ENCODE measurements around the gene HSD17B12.

Gene HSD17B12

GRCh38 chr11:43797337-43797736, 116.8 kb downstream of the HSD17B12 start:
- no peaks in the 10 kb centered on the region for H3K27me3 ChIP-seq (ENCODE audit: control insufficient read depth, insufficient read depth, low read length)
- H3K4me1 ChIP-seq (ENCODE audit: control insufficient read depth, insufficient read depth, low read length), result no peaks in the 10 kb centered on the region
- no peak overlapping the region for H3K4me3 ChIP-seq (ENCODE audit: low read depth, low read length)
- H3K27ac ChIP-seq (ENCODE audit: low read depth, low read length), result no peak overlapping the region
- H3K36me3 ChIP-seq (ENCODE audit: control insufficient read depth, insufficient read depth, low read length), result peaks cover 23% of the 10 kb centered on the region
- H3K9ac ChIP-seq (ENCODE audit: low read depth, low read length), result no peak overlapping the region
- H3K9me3 ChIP-seq (ENCODE audit: control insufficient read depth, insufficient read depth, low read length), result no peaks in the 10 kb centered on the region

DNA sequence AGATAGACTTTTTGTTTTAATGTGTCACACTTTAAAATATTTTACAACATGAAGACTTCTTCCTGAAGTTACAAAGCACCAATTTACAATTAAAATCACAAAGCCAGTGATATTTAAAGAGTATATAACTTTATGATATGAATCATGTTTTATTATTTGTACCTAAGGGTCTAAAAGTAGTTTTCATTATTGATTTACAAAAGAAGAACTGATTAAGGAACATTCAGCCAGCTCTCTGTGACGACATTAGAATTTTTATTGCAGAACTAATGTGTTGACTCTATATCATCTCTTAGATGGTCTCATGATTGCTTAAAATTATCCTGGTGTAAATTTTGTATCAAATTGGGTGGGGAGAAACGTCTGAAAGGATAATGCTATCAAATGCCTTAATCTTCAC, 117.3 kb downstream of the HSD17B12 start:
- H3K9me3 ChIP-seq (ENCODE audit: control insufficient read depth, insufficient read depth, low read length), result no peaks in the 10 kb centered on the region
- no peak overlapping the region for H3K9ac ChIP-seq (ENCODE audit: low read depth, low read length)
- H3K4me1 ChIP-seq (ENCODE audit: control insufficient read depth, insufficient read depth, low read length), result no peaks in the 10 kb centered on the region
- no peaks in the 10 kb centered on the region for H3K27me3 ChIP-seq (ENCODE audit: control insufficient read depth, insufficient read depth, low read length)
- H3K27ac ChIP-seq (ENCODE audit: low read depth, low read length), result no peak overlapping the region
- H3K4me3 ChIP-seq (ENCODE audit: low read depth, low read length), result no peak overlapping the region
- H3K36me3 ChIP-seq (ENCODE audit: control insufficient read depth, insufficient read depth, low read length), result peaks cover 23% of the 10 kb centered on the region

- peaks cover 37% of the 10 kb centered on the region for H3K36me3 ChIP-seq (ENCODE audit: control insufficient read depth, insufficient read depth, low read length)
These were observed 122.0 kb downstream of the HSD17B12 start for GRCh38 chr11:43802509-43802908.

DNA sequence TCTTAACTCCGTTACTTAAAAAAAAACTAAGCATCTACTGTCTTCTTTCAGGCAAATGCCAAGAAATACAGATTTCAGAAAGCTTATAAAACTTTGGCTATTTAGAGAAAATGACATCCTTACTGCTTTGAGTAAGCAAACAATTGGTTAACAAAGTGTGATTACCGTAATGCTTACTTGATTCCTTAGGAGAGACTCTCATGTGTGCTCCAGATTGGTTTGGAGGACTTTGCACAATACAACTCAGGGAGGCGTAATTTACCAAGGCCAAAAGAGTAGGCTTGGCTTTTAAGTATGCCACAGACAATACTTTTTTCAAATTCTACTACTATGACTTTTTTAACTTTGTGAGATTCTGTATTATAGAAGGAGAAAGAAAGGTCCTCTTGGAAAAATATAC, 123.2 kb downstream of the HSD17B12 start:
- Histone ChIP-seq H3K27me3 (ENCODE audit: control insufficient read depth, insufficient read depth, low read length) (no peaks in the 10 kb centered on the region), H3K9me3 (ENCODE audit: control insufficient read depth, insufficient read depth, low read length) (peaks cover 14% of the 10 kb centered on the region), H3K36me3 (ENCODE audit: control insufficient read depth, insufficient read depth, low read length) (peaks cover 30% of the 10 kb centered on the region), H3K27ac (ENCODE audit: low read depth, low read length) (no peak overlapping the region), H3K9ac (ENCODE audit: low read depth, low read length) (no peak overlapping the region), H3K4me3 (ENCODE audit: low read depth, low read length) (no peak overlapping the region), H3K4me1 (ENCODE audit: control insufficient read depth, insufficient read depth, low read length) (no peaks in the 10 kb centered on the region)

More at GRCh38 chr11:43802509-43802908, 122.0 kb downstream of the HSD17B12 start:
- Histone ChIP-seq H3K9ac (ENCODE audit: low read depth, low read length) (no peak overlapping the region), H3K27ac (ENCODE audit: low read depth, low read length) (no peak overlapping the region), H3K9me3 (ENCODE audit: control insufficient read depth, insufficient read depth, low read length) (peaks cover 14% of the 10 kb centered on the region), H3K27me3 (ENCODE audit: control insufficient read depth, insufficient read depth, low read length) (no peaks in the 10 kb centered on the region), H3K4me1 (ENCODE audit: control insufficient read depth, insufficient read depth, low read length) (no peaks in the 10 kb centered on the region), H3K4me3 (ENCODE audit: low read depth, low read length) (no peak overlapping the region)

GRCh38 chr11:43806976-43807375, 126.4 kb downstream of the HSD17B12 start:
- Histone ChIP-seq H3K27ac (ENCODE audit: low read depth, low read length) (no peak overlapping the region), H3K4me1 (ENCODE audit: control insufficient read depth, insufficient read depth, low read length) (no peaks in the 10 kb centered on the region), H3K36me3 (ENCODE audit: control insufficient read depth, insufficient read depth, low read length) (peaks cover 14% of the 10 kb centered on the region), H3K27me3 (ENCODE audit: control insufficient read depth, insufficient read depth, low read length) (no peaks in the 10 kb centered on the region), H3K9me3 (ENCODE audit: control insufficient read depth, insufficient read depth, low read length) (peaks cover 14% of the 10 kb centered on the region), H3K4me3 (ENCODE audit: low read depth, low read length) (no peak overlapping the region), H3K9ac (ENCODE audit: low read depth, low read length) (no peak overlapping the region)

- no peak overlapping the region for H3K9ac ChIP-seq (ENCODE audit: low read depth, low read length)
- H3K27ac ChIP-seq (ENCODE audit: low read depth, low read length), result no peak overlapping the region
- H3K9me3 ChIP-seq (ENCODE audit: control insufficient read depth, insufficient read depth, low read length), result no peaks in the 10 kb centered on the region
- H3K4me3 ChIP-seq (ENCODE audit: low read depth, low read length), result no peak overlapping the region
- no peaks in the 10 kb centered on the region for H3K27me3 ChIP-seq (ENCODE audit: control insufficient read depth, insufficient read depth, low read length)
- H3K36me3 ChIP-seq (ENCODE audit: control insufficient read depth, insufficient read depth, low read length), result peaks cover 16% of the 10 kb centered on the region
- no peaks in the 10 kb centered on the region for H3K4me1 ChIP-seq (ENCODE audit: control insufficient read depth, insufficient read depth, low read length)
These were observed 130.5 kb downstream of the HSD17B12 start for GRCh38 chr11:43810929-43811596.

DNA sequence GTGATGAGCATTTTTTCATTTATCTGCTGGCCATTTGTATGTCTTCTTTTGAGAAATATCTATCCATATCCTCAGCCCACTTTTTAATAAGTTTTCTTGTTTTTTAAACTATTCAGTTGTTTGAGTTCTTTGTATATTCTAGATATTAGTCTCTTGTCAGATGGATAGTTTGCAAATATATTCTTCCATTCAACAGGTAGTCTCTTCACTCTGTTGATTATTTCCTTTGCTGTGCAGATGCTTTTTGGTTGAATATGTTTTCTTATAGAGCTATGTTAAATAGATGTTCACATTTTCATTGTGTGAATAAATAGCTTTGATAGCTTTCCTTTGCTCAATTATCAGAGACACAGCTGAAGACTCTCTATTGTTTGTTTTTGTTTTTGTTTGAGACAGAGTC, 131.9 kb downstream of the HSD17B12 start:
- no peaks in the 10 kb centered on the region for H3K9me3 ChIP-seq (ENCODE audit: control insufficient read depth, insufficient read depth, low read length)
- peaks cover 18% of the 10 kb centered on the region for H3K36me3 ChIP-seq (ENCODE audit: control insufficient read depth, insufficient read depth, low read length)
- no peaks in the 10 kb centered on the region for H3K4me1 ChIP-seq (ENCODE audit: control insufficient read depth, insufficient read depth, low read length)
- H3K9ac ChIP-seq (ENCODE audit: low read depth, low read length), result no peak overlapping the region
- no peaks in the 10 kb centered on the region for H3K27me3 ChIP-seq (ENCODE audit: control insufficient read depth, insufficient read depth, low read length)
- no peak overlapping the region for H3K4me3 ChIP-seq (ENCODE audit: low read depth, low read length)
- H3K27ac ChIP-seq (ENCODE audit: low read depth, low read length), result no peak overlapping the region

DNA sequence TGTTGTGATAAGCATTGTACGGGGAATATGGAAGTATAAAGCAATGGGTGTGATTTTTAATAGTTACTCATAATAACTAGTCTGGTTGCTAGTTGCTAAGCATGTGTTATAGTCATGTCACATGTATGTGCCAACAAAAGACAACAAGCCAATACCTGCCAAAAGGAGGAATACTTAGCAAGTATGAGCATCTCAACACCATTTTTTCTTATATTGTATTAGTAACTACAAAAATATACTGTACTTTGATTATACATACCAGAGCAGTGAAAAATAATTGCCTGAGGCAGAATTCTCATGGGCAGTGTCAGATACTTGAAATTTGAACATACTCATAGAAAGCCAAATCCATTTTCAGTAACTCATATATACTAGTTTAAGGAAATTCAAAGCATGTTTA, 137.7 kb downstream of the HSD17B12 start:
- Histone ChIP-seq H3K27ac (ENCODE audit: low read depth, low read length) (no peak overlapping the region), H3K4me1 (ENCODE audit: control insufficient read depth, insufficient read depth, low read length) (no peaks in the 10 kb centered on the region), H3K27me3 (ENCODE audit: control insufficient read depth, insufficient read depth, low read length) (no peaks in the 10 kb centered on the region), H3K9me3 (ENCODE audit: control insufficient read depth, insufficient read depth, low read length) (no peaks in the 10 kb centered on the region), H3K4me3 (ENCODE audit: low read depth, low read length) (no peak overlapping the region), H3K36me3 (ENCODE audit: control insufficient read depth, insufficient read depth, low read length) (peaks cover 45% of the 10 kb centered on the region), H3K9ac (ENCODE audit: low read depth, low read length) (no peak overlapping the region)

- no peak overlapping the region for H3K4me3 ChIP-seq (ENCODE audit: low read depth, low read length)
- peaks cover 44% of the 10 kb centered on the region for H3K36me3 ChIP-seq (ENCODE audit: control insufficient read depth, insufficient read depth, low read length)
- H3K27me3 ChIP-seq (ENCODE audit: control insufficient read depth, insufficient read depth, low read length), result no peaks in the 10 kb centered on the region
- H3K27ac ChIP-seq (ENCODE audit: low read depth, low read length), result no peak overlapping the region
- no peaks in the 10 kb centered on the region for H3K9me3 ChIP-seq (ENCODE audit: control insufficient read depth, insufficient read depth, low read length)
- no peaks in the 10 kb centered on the region for H3K4me1 ChIP-seq (ENCODE audit: control insufficient read depth, insufficient read depth, low read length)
- no peak overlapping the region for H3K9ac ChIP-seq (ENCODE audit: low read depth, low read length)
These were observed 139.4 kb downstream of the HSD17B12 start for GRCh38 chr11:43819926-43820325.

- Histone ChIP-seq H3K9ac (ENCODE audit: low read depth, low read length) (no peak overlapping the region), H3K27ac (ENCODE audit: low read depth, low read length) (no peak overlapping the region), H3K27me3 (ENCODE audit: control insufficient read depth, insufficient read depth, low read length) (no peaks in the 10 kb centered on the region), H3K4me3 (ENCODE audit: low read depth, low read length) (no peak overlapping the region), H3K36me3 (ENCODE audit: control insufficient read depth, insufficient read depth, low read length) (peaks cover 26% of the 10 kb centered on the region), H3K4me1 (ENCODE audit: control insufficient read depth, insufficient read depth, low read length) (no peaks in the 10 kb centered on the region), H3K9me3 (ENCODE audit: control insufficient read depth, insufficient read depth, low read length) (no peaks in the 10 kb centered on the region)
These were observed 142.8 kb downstream of the HSD17B12 start for GRCh38 chr11:43823316-43823715.

GRCh38 chr11:43823851-43824250, 143.3 kb downstream of the HSD17B12 start:
- Histone ChIP-seq H3K36me3 (ENCODE audit: control insufficient read depth, insufficient read depth, low read length) (peaks cover 22% of the 10 kb centered on the region), H3K9me3 (ENCODE audit: control insufficient read depth, insufficient read depth, low read length) (no peaks in the 10 kb centered on the region), H3K27ac (ENCODE audit: low read depth, low read length) (no peak overlapping the region), H3K27me3 (ENCODE audit: control insufficient read depth, insufficient read depth, low read length) (no peaks in the 10 kb centered on the region), H3K9ac (ENCODE audit: low read depth, low read length) (no peak overlapping the region), H3K4me3 (ENCODE audit: low read depth, low read length) (no peak overlapping the region), H3K4me1 (ENCODE audit: control insufficient read depth, insufficient read depth, low read length) (no peaks in the 10 kb centered on the region)

Data from HUES48 (cell line).